ENCODE measurements around the gene HES4. TPM values are rescaled to one million over a fixed set of nuclear protein-coding genes. Genes with fewer than 3 reads are reported as not detected.

The HES4 gene
- total RNA-seq, 2 experiments from 2014 or later = 4.1 to 4.7 TPM

GRCh38 chr1:952201-952600 lies 47.7 kb downstream of the HES4 start:
- H3K4me1 Mint-ChIP-seq (ENCODE audit: low read depth) = peaks cover under 1% of the 10 kb centered on the region
- no peak for DNase-seq
- H3K4me3 Mint-ChIP-seq = no peak overlapping the region
- CTCF ChIA-PET = no interaction called here
- intact Hi-C loops (cut with micrococcal nuclease) = no loop called here
- H3K27me3 Mint-ChIP-seq (ENCODE audit: low read depth) = no peaks in the 10 kb centered on the region
- H3K27ac Mint-ChIP-seq = no peak overlapping the region
- no peaks in the 10 kb centered on the region for H3K9me3 Mint-ChIP-seq
- peaks cover 39% of the 10 kb centered on the region for H3K36me3 Mint-ChIP-seq (ENCODE audit: low read depth)

- Mint-ChIP-seq H3K9me3 (no peaks in the 10 kb centered on the region), H3K27ac (no peak overlapping the region), H3K4me3 (no peak overlapping the region), H3K36me3 (ENCODE audit: low read depth) (peaks cover 42% of the 10 kb centered on the region), H3K27me3 (ENCODE audit: low read depth) (no peaks in the 10 kb centered on the region), H3K4me1 (ENCODE audit: low read depth) (no peaks in the 10 kb centered on the region)
- no peak for DNase-seq
- intact Hi-C loops (cut with micrococcal nuclease) = no loop called here
- CTCF ChIA-PET = no interaction called here
These were observed 48.5 kb downstream of the HES4 start for GRCh38 chr1:951364-951763.

- intact Hi-C loops (cut with micrococcal nuclease) = no loop called here
- CTCF ChIA-PET = no interaction called here
- no peaks in the 10 kb centered on the region for H3K27me3 Mint-ChIP-seq (ENCODE audit: low read depth)
- H3K27ac Mint-ChIP-seq = no peak overlapping the region
- no peak for DNase-seq
- no peak overlapping the region for H3K4me3 Mint-ChIP-seq
- peaks cover 42% of the 10 kb centered on the region for H3K36me3 Mint-ChIP-seq (ENCODE audit: low read depth)
- H3K9me3 Mint-ChIP-seq = no peaks in the 10 kb centered on the region
- no peaks in the 10 kb centered on the region for H3K4me1 Mint-ChIP-seq (ENCODE audit: low read depth)
These were observed 49.0 kb downstream of the HES4 start for GRCh38 chr1:950881-951280.

GRCh38 chr1:950268-950667 lies 49.6 kb downstream of the HES4 start:
- CTCF ChIA-PET = no interaction called here
- Mint-ChIP-seq H3K9me3 (no peaks in the 10 kb centered on the region), H3K27ac (no peak overlapping the region), H3K27me3 (ENCODE audit: low read depth) (no peaks in the 10 kb centered on the region), H3K4me1 (ENCODE audit: low read depth) (no peaks in the 10 kb centered on the region), H3K36me3 (ENCODE audit: low read depth) (peaks cover 44% of the 10 kb centered on the region), H3K4me3 (no peak overlapping the region)
- DNase-seq = no peak
- intact Hi-C loops (cut with micrococcal nuclease) = no loop called here

Other genes starting within 250 kb of the HES4 start
- gene SAMD11, start 76.2 kb downstream of the HES4 start, total RNA-seq = not detected
- 100 to 1,000 TPM; 113 to 119 TPM for gene NOC2L, start 40.8 kb downstream of the HES4 start, total RNA-seq
- gene KLHL17, start 39.5 kb downstream of the HES4 start, total RNA-seq = 10 to 100 TPM; 19.4 to 20.2 TPM
- gene PLEKHN1, start 33.6 kb downstream of the HES4 start, total RNA-seq = under 1 TPM; 0.52 to 0.69 TPM
- gene PERM1, start 18.0 kb downstream of the HES4 start, total RNA-seq = not detected
- gene ISG15, start 13.4 kb upstream of the HES4 start, total RNA-seq = 100 to 1,000 TPM; 143 to 147 TPM
- gene AGRN, start 20.0 kb upstream of the HES4 start, total RNA-seq = 10 to 100 TPM; 30.5 to 35.1 TPM
- gene RNF223, start 74.2 kb upstream of the HES4 start, total RNA-seq = not detected
- 10 to 100 TPM; 14.9 to 18.6 TPM for gene C1orf159, start 116.0 kb upstream of the HES4 start, total RNA-seq
- gene TTLL10, start 173.8 kb upstream of the HES4 start, total RNA-seq = not detected
- gene TNFRSF18, start 206.5 kb upstream of the HES4 start, total RNA-seq = 10 to 100 TPM; 30.7 to 31.0 TPM
- gene TNFRSF4, start 214.1 kb upstream of the HES4 start, total RNA-seq = 100 to 1,000 TPM; 107 to 110 TPM
- gene SDF4, start 231.9 kb upstream of the HES4 start, total RNA-seq = 10 to 100 TPM; 74.7 to 79.5 TPM
- gene B3GALT6, start 232.1 kb upstream of the HES4 start, total RNA-seq = 1 to 10 TPM; 8.7 to 9.9 TPM
- 1 to 10 TPM; 6.0 to 7.8 TPM for gene C1QTNF12, start 246.6 kb upstream of the HES4 start, total RNA-seq

Measured in activated naive CD4-positive, alpha-beta T cell treated with anti-CD3 and anti-CD28 coated beads for 36 hours (primary cell).